HL-60 (cell line): ENCODE measurements around the gene TMEM19.

Experiments
- DNase-seq, 2 experiments: peaks; one replicate each; pipeline ENCODE4 v3.0.0-alpha.2; 2010 to 2020; ENCODE audit warnings: low read depth in 1 of 2, low spot score in 1 of 2
- H3K27ac ChIP-seq: fragments of 250-450 bp; sonication (Bioruptor Pico); replicated peaks from 2 replicates; pipeline ENCODE4 v1.5.1; 2020; ENCODE audit warnings: mild to moderate bottlenecking, moderate library complexity
- H3K27me3 ChIP-seq: fragments of 250-450 bp; sonication (Bioruptor Pico); 2 replicates; pipeline ENCODE4 v1.5.1; 2021; ENCODE audit warnings: mild to moderate bottlenecking, moderate library complexity; ENCODE audit not compliant: insufficient read depth, poor library complexity, severe bottlenecking
- H3K4me3 ChIP-seq: replicated peaks from 2 replicates; pipeline ENCODE4 v1.5.1; 2011; ENCODE audit warnings: mild to moderate bottlenecking, control low read depth, low read length; ENCODE audit not compliant: insufficient read depth
- GABPA ChIP-seq: IDR thresholded peaks from 2 replicates; pipeline ENCODE4 v1.6.1; 2012; ENCODE audit warnings: low read depth
- POLR2AphosphoS5 ChIP-seq: IDR thresholded peaks from 2 replicates; pipeline ENCODE4 v1.6.1; 2012; ENCODE audit warnings: low read depth
- SPI1 ChIP-seq: IDR thresholded peaks from 2 replicates; pipeline ENCODE4 v1.6.1; 2012; ENCODE audit warnings: low read depth, mild to moderate bottlenecking, borderline replicate concordance
- TF ChIP-seq, protein P1 (sequence below): IDR thresholded peaks from one replicate; pipeline ENCODE4 v1.5.1; 2011; ENCODE audit warnings: low read length, control low read depth, inconsistent platforms; ENCODE audit not compliant: insufficient read depth
- TF ChIP-seq, protein P2 (sequence below): IDR thresholded peaks from 2 replicates; pipeline ENCODE4 v1.6.1; 2012; ENCODE audit warnings: low read depth; ENCODE audit not compliant: insufficient replicate concordance

The TMEM19 gene

DNA sequence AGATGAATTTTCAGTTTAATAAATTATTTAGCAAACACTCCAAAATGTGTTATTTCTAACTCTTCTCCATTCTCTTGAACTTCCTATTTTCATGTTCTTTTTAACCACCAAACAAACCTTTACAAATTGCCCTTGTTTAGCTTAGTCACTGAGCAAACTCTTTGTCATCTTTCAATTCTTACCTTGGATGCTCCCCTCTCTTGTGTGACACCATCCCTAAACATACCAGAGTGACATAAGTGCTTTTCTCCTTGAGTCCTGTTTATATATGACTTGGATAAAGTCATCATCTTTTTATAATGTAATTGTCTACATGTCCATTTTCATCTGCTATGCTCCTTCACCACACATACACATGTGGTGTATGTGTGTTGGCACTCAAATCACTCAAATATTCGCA is 3.4 kb upstream of the TMEM19 start:
- no peak overlapping the region for H3K27ac ChIP-seq
- H3K27me3 ChIP-seq, result no peaks in the 10 kb centered on the region
- TF ChIP-seq POLR2AphosphoS5, result no peak
- TF ChIP-seq, protein P1, sequence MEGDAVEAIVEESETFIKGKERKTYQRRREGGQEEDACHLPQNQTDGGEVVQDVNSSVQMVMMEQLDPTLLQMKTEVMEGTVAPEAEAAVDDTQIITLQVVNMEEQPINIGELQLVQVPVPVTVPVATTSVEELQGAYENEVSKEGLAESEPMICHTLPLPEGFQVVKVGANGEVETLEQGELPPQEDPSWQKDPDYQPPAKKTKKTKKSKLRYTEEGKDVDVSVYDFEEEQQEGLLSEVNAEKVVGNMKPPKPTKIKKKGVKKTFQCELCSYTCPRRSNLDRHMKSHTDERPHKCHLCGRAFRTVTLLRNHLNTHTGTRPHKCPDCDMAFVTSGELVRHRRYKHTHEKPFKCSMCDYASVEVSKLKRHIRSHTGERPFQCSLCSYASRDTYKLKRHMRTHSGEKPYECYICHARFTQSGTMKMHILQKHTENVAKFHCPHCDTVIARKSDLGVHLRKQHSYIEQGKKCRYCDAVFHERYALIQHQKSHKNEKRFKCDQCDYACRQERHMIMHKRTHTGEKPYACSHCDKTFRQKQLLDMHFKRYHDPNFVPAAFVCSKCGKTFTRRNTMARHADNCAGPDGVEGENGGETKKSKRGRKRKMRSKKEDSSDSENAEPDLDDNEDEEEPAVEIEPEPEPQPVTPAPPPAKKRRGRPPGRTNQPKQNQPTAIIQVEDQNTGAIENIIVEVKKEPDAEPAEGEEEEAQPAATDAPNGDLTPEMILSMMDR, result no peak
- no peak for DNase-seq
- no peak overlapping the region for H3K4me3 ChIP-seq

DNA sequence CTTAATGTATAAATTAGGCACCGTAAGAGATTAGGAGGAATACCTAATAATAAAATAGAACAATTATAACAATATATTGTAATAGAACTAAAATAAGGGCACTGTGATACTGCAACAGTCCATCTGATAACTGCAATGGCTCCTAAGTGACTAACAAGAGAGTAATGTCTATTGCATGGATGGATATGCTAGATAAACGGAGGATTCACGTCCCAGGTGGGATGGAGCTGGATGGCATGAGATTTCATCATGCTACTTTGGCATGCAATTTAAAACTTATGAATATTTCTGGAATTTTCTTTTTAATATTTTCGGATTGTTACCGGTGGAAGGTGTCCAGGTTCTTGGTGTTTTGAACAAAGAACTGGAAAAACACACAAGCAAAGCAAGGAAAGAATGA is 2.2 kb upstream of the TMEM19 start:
- Histone ChIP-seq H3K4me3 (no peak overlapping the region), H3K27me3 (no peaks in the 10 kb centered on the region), H3K27ac (no peak overlapping the region)
- TF ChIP-seq, protein P1, result no peak
- TF ChIP-seq POLR2AphosphoS5 (no peak), SPI1 (no peak), GABPA (no peak)
- TF ChIP-seq, protein P2, sequence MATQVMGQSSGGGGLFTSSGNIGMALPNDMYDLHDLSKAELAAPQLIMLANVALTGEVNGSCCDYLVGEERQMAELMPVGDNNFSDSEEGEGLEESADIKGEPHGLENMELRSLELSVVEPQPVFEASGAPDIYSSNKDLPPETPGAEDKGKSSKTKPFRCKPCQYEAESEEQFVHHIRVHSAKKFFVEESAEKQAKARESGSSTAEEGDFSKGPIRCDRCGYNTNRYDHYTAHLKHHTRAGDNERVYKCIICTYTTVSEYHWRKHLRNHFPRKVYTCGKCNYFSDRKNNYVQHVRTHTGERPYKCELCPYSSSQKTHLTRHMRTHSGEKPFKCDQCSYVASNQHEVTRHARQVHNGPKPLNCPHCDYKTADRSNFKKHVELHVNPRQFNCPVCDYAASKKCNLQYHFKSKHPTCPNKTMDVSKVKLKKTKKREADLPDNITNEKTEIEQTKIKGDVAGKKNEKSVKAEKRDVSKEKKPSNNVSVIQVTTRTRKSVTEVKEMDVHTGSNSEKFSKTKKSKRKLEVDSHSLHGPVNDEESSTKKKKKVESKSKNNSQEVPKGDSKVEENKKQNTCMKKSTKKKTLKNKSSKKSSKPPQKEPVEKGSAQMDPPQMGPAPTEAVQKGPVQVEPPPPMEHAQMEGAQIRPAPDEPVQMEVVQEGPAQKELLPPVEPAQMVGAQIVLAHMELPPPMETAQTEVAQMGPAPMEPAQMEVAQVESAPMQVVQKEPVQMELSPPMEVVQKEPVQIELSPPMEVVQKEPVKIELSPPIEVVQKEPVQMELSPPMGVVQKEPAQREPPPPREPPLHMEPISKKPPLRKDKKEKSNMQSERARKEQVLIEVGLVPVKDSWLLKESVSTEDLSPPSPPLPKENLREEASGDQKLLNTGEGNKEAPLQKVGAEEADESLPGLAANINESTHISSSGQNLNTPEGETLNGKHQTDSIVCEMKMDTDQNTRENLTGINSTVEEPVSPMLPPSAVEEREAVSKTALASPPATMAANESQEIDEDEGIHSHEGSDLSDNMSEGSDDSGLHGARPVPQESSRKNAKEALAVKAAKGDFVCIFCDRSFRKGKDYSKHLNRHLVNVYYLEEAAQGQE, result no peak
- no peak for DNase-seq

DNA sequence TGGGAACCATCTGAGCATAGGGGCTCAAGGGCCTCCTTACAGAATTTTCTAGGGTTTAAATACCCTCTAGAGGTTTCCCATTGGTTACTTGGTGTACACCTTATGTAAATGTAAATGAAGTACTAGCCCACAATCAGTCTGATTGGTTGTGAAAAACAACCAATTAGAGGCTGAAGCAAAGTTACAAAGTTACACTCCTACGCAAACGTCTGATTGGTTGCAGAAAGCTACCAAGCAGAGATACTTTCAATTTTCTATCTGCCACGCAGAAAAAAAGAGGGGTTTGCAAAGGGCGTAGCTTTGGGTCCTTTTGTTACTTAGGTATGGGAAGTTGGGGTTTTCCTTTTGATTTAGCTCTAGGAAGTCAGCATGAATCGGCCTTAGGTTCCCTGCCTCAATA is 1.8 kb upstream of the TMEM19 start:
- no peak for DNase-seq
- no peak overlapping the region for H3K27ac ChIP-seq
- TF ChIP-seq, protein P1, result no peak
- TF ChIP-seq POLR2AphosphoS5, result no peak
- TF ChIP-seq, protein P2, result no peak
- H3K27me3 ChIP-seq, result no peaks in the 10 kb centered on the region
- no peak overlapping the region for H3K4me3 ChIP-seq

DNA sequence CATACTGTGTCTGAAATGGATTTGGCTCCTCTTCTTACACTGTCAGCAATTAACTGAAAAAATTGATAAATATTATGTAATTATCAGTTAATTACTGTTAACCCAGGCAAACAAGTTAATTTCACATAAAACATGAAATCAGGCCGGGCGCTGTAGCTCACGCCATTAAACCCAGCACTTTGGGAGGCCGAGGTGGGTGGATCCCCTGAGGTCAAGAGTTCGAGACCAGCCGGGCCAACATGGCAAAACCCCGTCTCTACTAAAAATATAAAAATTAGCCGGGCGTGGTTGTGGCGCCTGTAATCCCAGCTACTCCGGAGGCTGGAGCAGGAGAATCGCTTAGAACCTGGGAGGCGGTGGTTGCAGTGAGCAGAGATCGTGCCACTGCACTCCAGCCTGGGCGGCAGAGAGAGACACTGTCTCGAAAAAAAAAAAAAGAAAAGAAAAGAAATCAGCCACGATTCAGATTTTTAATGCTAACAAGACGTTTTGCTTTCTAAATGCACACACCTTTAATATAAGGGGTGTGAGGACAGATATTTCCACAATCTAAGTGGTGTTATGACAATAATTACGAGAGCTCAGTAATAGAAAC is 473 bp upstream of the TMEM19 start:
- peak overlapping the region; percentile 88 for H3K27ac ChIP-seq
- peak overlapping the region; percentile 47 for H3K4me3 ChIP-seq
- TF ChIP-seq, protein P2, result no peak
- TF ChIP-seq, protein P1, result no peak
- TF ChIP-seq GABPA, result no peak
- no peak for TF ChIP-seq POLR2AphosphoS5
- no peak for TF ChIP-seq SPI1
- H3K27me3 ChIP-seq, result no peaks in the 10 kb centered on the region
- DNase-seq, result no peak
